Thoracic aorta (tissue), 2 donors: Measurements from ENCODE around the gene ST7. TPM values are rescaled to one million over a fixed set of nuclear protein-coding genes. Genes with fewer than 3 reads are reported as not detected.

Experiments
- ATAC-seq: fragments of 150-250 bp; one replicate; pipeline ENCODE4 v1.8.0; 2017; ENCODE audit warnings: low read depth; ENCODE audit not compliant: insufficient number of reproducible peaks, low FRiP score
- DNase-seq: peaks from one replicate; pipeline ENCODE4 v3.0.0-alpha.2; 2020; ENCODE audit warnings: low spot score
- H3K27ac ChIP-seq, 2 donors: fragments of 200-600 bp; sonication (generic); 1 replicate in 1 of 2; 2 replicates in 1 of 2; pipeline ENCODE4 v1.5.1; 2016; ENCODE audit warnings: mild to moderate bottlenecking in 2 of 2, moderate library complexity in 2 of 2
- H3K27me3 ChIP-seq: fragments of 200-600 bp; sonication (generic); replicated peaks from 2 replicates; pipeline ENCODE4 v1.6.0; 2016; ENCODE audit warnings: mild to moderate bottlenecking; ENCODE audit not compliant: insufficient read depth
- H3K36me3 ChIP-seq: fragments of 200-600 bp; sonication (generic); one replicate; pipeline ENCODE4 v1.5.1; 2016
- H3K4me1 ChIP-seq, 2 donors: fragments of 200-600 bp; sonication (generic); 1 replicate in 1 of 2; 2 replicates in 1 of 2; pipeline versions ENCODE4 v1.5.1 to v1.6.0; 2016; ENCODE audit warnings: low read depth in 2 of 2, mild to moderate bottlenecking in 1 of 2; ENCODE audit not compliant: control insufficient read depth in 1 of 2
- H3K4me3 ChIP-seq: fragments of 200-600 bp; sonication (generic); 2 replicates; pipeline ENCODE4 v1.5.1; 2016; ENCODE audit warnings: mild to moderate bottlenecking
- H3K9me3 ChIP-seq: fragments of 200-600 bp; sonication (generic); 2 replicates; pipeline ENCODE4 v1.5.1; 2016
- total RNA-seq, 2 donors: library from RNA; depleted of rRNA; stranded (reverse); fragments of >200 nt; gene quantifications; one replicate each; pipeline versions ENCODE4 v1.1.0 to v1.2.3, GENCODE V29; 2016
- TF ChIP-seq, protein P1 (sequence below): fragments of 200-600 bp; sonication (generic); IDR thresholded peaks from one replicate; pipeline ENCODE4 v1.5.1; 2019; ENCODE audit warnings: antibody characterized with exemption

ST7 gene
- total RNA-seq, 2 donors from 2014 or later = 29.8 to 56.2 TPM

DNA sequence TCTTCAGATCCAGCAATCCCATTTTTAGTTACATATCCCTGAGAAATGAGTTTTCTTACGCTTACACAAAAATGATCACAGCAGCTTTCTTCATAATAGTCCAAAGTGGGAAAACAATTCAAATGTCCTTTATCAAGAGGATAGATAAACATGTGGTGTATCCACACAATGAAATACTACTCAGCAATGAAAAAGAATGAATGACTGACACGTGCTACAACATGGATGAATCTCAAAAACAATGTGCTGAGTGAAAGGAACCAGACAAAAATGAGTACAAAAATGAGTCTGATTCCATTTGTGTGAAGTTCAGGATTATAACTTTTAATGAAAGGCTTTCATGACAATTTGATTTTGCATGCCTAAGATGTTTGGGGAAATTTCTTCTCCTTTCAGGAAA is 230.4 kb downstream of the ST7 start:
- no peaks in the 10 kb centered on the region for H3K36me3 ChIP-seq
- TF ChIP-seq, protein P1, sequence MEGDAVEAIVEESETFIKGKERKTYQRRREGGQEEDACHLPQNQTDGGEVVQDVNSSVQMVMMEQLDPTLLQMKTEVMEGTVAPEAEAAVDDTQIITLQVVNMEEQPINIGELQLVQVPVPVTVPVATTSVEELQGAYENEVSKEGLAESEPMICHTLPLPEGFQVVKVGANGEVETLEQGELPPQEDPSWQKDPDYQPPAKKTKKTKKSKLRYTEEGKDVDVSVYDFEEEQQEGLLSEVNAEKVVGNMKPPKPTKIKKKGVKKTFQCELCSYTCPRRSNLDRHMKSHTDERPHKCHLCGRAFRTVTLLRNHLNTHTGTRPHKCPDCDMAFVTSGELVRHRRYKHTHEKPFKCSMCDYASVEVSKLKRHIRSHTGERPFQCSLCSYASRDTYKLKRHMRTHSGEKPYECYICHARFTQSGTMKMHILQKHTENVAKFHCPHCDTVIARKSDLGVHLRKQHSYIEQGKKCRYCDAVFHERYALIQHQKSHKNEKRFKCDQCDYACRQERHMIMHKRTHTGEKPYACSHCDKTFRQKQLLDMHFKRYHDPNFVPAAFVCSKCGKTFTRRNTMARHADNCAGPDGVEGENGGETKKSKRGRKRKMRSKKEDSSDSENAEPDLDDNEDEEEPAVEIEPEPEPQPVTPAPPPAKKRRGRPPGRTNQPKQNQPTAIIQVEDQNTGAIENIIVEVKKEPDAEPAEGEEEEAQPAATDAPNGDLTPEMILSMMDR = no peak
- DNase-seq (no peak), ATAC-seq (no peak)
- H3K27ac ChIP-seq = no peak overlapping the region
- peaks cover 5 to 19% of the 10 kb centered on the region in 2 donors for H3K4me1 ChIP-seq
- no peak overlapping the region for H3K4me3 ChIP-seq
- no peaks in the 10 kb centered on the region for H3K9me3 ChIP-seq
- H3K27me3 ChIP-seq = no peaks in the 10 kb centered on the region

DNA sequence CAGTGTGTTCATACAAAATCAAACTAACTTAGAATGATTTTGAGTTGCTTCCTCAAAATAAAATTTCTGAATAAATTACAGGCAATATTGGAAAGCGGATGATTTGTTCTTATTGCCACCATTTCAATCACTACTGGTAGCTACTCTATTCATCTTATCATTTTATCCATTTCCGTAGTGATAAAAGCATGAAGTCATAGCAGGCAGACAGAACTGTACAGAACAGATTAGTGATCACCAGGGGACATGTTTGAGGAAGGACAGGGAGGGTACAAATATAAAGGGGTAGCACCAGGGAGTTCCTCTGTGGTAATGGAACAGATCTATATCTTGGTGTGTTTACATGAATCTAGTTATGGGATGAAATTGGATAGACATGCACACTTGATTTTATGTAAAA is 231.1 kb downstream of the ST7 start:
- peaks cover 5 to 15% of the 10 kb centered on the region in 2 donors for H3K4me1 ChIP-seq
- DNase-seq (no peak), ATAC-seq (no peak)
- no peak overlapping the region for H3K27ac ChIP-seq
- H3K27me3 ChIP-seq = no peaks in the 10 kb centered on the region
- TF ChIP-seq, protein P1 = no peak
- H3K9me3 ChIP-seq = no peaks in the 10 kb centered on the region
- H3K36me3 ChIP-seq = peaks cover 3% of the 10 kb centered on the region
- no peak overlapping the region for H3K4me3 ChIP-seq

- H3K27me3 ChIP-seq = no peaks in the 10 kb centered on the region
- H3K36me3 ChIP-seq = peaks cover 9% of the 10 kb centered on the region
- no peaks in the 10 kb centered on the region for H3K9me3 ChIP-seq
- no peak overlapping the region for H3K27ac ChIP-seq
- TF ChIP-seq, protein P1 = no peak
- DNase-seq (no peak), ATAC-seq (no peak)
- peaks cover 5 to 15% of the 10 kb centered on the region in 2 donors for H3K4me1 ChIP-seq
- no peak overlapping the region for H3K4me3 ChIP-seq
Measured at GRCh38 chr7:117185124-117185523, 231.8 kb downstream of the ST7 start.

DNA sequence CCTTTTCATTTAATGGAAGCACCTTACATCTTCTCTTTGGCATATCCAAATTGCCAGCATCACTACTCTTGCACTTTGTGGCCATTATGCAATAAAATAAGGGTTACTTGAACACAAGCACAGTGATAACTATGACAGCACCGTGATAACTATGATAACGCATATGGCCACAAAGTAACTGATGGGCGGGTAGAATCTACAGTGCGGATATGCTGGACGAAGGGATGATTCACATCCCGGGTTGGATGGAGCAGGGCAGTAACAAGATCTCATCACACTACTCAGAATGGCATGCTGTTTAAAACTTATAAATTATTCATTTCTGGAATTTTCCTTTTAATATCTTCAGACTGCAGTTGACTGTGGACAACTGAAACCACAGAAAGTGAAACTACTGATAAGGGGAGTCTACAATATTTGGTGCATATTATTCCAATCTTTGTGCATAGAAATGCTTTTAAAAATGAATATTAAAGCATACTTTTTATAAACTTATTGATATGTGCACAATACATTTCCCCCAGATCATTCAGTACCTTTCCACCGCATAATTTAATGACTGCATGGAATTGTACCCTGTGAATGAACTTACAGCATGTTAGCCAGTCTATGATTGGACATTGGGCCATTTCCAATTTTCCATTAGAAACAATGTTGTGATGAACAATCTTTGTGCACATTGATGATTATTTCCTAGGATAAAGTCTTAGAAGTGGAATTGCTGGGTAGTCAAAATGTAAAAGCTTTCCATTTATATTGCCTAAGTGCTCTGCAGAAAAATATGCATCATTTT is 233.1 kb downstream of the ST7 start:
- no peak for DNase-seq
- H3K4me3 ChIP-seq = no peak overlapping the region
- no peaks in the 10 kb centered on the region for H3K27me3 ChIP-seq
- H3K4me1 ChIP-seq = peaks cover 5 to 15% of the 10 kb centered on the region in 2 donors
- H3K36me3 ChIP-seq = peaks cover 14% of the 10 kb centered on the region
- no peaks in the 10 kb centered on the region for H3K9me3 ChIP-seq
- no peak overlapping the region for H3K27ac ChIP-seq
- TF ChIP-seq, protein P1 = no peak
- no peak for ATAC-seq

GRCh38 chr7:117188376-117188775 is 235.1 kb downstream of the ST7 start:
- no peak for DNase-seq
- no peaks in the 10 kb centered on the region for H3K9me3 ChIP-seq
- peaks cover 14% of the 10 kb centered on the region for H3K36me3 ChIP-seq
- no peaks in the 10 kb centered on the region for H3K27me3 ChIP-seq
- TF ChIP-seq, protein P1 = no peak
- ATAC-seq = no peak
- H3K27ac ChIP-seq = no peak overlapping the region
- peaks cover 5 to 15% of the 10 kb centered on the region in 2 donors for H3K4me1 ChIP-seq
- no peak overlapping the region for H3K4me3 ChIP-seq
